Omental fat pad (tissue), 4 donors: ENCODE results near the gene ZBED2. TPM values are rescaled to one million over a fixed set of nuclear protein-coding genes. Genes with fewer than 3 reads are reported as not detected.

Experiments
- ATAC-seq: fragments of 150-250 bp; one replicate; pipeline ENCODE4 v1.9.1; 2016; ENCODE audit warnings: mild to moderate bottlenecking, moderate library complexity; ENCODE audit not compliant: low FRiP score
- DNase-seq: peaks from one replicate; pipeline ENCODE4 v3.0.0-alpha.2; 2019; ENCODE audit warnings: low spot score
- CTCF ChIP-seq, 3 donors: fragments of 450-650 bp; IDR thresholded peaks; one replicate each; pipeline ENCODE4 v1.5.1; 2016 to 2017; ENCODE audit warnings: antibody characterized with exemption in 3 of 3, mild to moderate bottlenecking in 3 of 3, moderate library complexity in 2 of 3
- total RNA-seq, 4 donors: library from RNA; depleted of rRNA; stranded (reverse); fragments of >200 nt; gene quantifications; one replicate each; pipeline ENCODE4 v1.1.0, GENCODE V29; 2016

Gene ZBED2
- total RNA-seq, 4 donors from 2014 or later, result 0.56 TPM; not detected in 3

- no peak for TF ChIP-seq CTCF (IDR thresholded peaks at IDR 0.05)
- DNase-seq, result no peak
- ATAC-seq, result no peak
These were observed 15.7 kb downstream of the ZBED2 start for GRCh38 chr3:111579495-111579894.

- DNase-seq, result no peak
- ATAC-seq, result no peak
- TF ChIP-seq CTCF (IDR thresholded peaks at IDR 0.05), result no peak
These were observed 16.3 kb downstream of the ZBED2 start for GRCh38 chr3:111578867-111579266.

GRCh38 chr3:111577798-111578685 is 17.1 kb downstream of the ZBED2 start:
- DNase-seq (no peak), ATAC-seq (no peak)
- no peak for TF ChIP-seq CTCF (IDR thresholded peaks at IDR 0.05)

GRCh38 chr3:111577113-111577512 is 18.0 kb downstream of the ZBED2 start:
- ATAC-seq (no peak), DNase-seq (no peak)
- no peak for TF ChIP-seq CTCF (IDR thresholded peaks at IDR 0.05)

- DNase-seq (no peak), ATAC-seq (no peak)
- no peak for TF ChIP-seq CTCF (IDR thresholded peaks at IDR 0.05)
These were observed 23.2 kb downstream of the ZBED2 start for GRCh38 chr3:111571907-111572460.

GRCh38 chr3:111571282-111571681 is 23.9 kb downstream of the ZBED2 start:
- DNase-seq (no peak), ATAC-seq (no peak)
- no peak for TF ChIP-seq CTCF (IDR thresholded peaks at IDR 0.05)
